SK-N-SH treated with all-trans-retinoic acid at 6 μM for 48 hours (cell line): ENCODE measurements around the gene QRICH2.

Experiments
- ATAC-seq: fragments of 200-7000 bp; cut with Tn5 transposase; 3 replicates; pipeline ENCODE4 v1.9.1; 2020; ENCODE audit warnings: mild to moderate bottlenecking, moderate library complexity
- ARNTL ChIP-seq: fragments of 450-650 bp; formaldehyde crosslinking; IDR thresholded peaks from 2 replicates; pipeline ENCODE4 v1.5.0; 2020; ENCODE audit warnings: low read depth, mild to moderate bottlenecking, moderate library complexity, borderline replicate concordance
- BACH2 ChIP-seq: fragments of 250-450 bp; sonication (Bioruptor Pico); IDR thresholded peaks from 2 replicates; pipeline ENCODE4 v1.9.0; 2021; ENCODE audit warnings: mild to moderate bottlenecking, borderline replicate concordance
- CSDC2 ChIP-seq: fragments of 250-450 bp; sonication (Bioruptor Pico); IDR thresholded peaks from 2 replicates; pipeline ENCODE4 v1.5.0; 2020; ENCODE audit warnings: mild to moderate bottlenecking, moderate library complexity
- ESRRG ChIP-seq: fragments of 250-450 bp; sonication (Bioruptor Pico); IDR thresholded peaks from 2 replicates; pipeline ENCODE4 v1.6.1; 2021; ENCODE audit warnings: mild to moderate bottlenecking
- GLIS3 ChIP-seq: fragments of 250-450 bp; sonication (Bioruptor Pico); IDR thresholded peaks from 2 replicates; pipeline ENCODE4 v1.5.0; 2020; ENCODE audit warnings: mild to moderate bottlenecking, moderate library complexity
- ISL1 ChIP-seq: fragments of 250-450 bp; sonication (Bioruptor Pico); IDR thresholded peaks from 2 replicates; pipeline ENCODE4 v2.1.2; 2022; ENCODE audit warnings: mild to moderate bottlenecking, moderate library complexity
- PATZ1 ChIP-seq: fragments of 250-450 bp; sonication (Bioruptor Pico); IDR thresholded peaks from 2 replicates; pipeline ENCODE4 v1.8.0; 2020; ENCODE audit warnings: mild to moderate bottlenecking, moderate library complexity, borderline replicate concordance
- PPARA ChIP-seq: fragments of 250-450 bp; sonication (Bioruptor Pico); IDR thresholded peaks from 2 replicates; pipeline ENCODE4 v1.5.0; 2020; ENCODE audit warnings: mild to moderate bottlenecking, borderline replicate concordance
- RARB ChIP-seq: fragments of 250-450 bp; sonication (Bioruptor Pico); IDR thresholded peaks from 2 replicates; pipeline ENCODE4 v1.8.0; 2021; ENCODE audit warnings: mild to moderate bottlenecking, moderate library complexity
- SNAI2 ChIP-seq: fragments of 250-450 bp; sonication (Bioruptor Pico); IDR thresholded peaks from 2 replicates; pipeline ENCODE4 v1.5.0; 2020; ENCODE audit warnings: mild to moderate bottlenecking, moderate library complexity
- TCF4 ChIP-seq: fragments of 250-450 bp; sonication (Bioruptor Pico); IDR thresholded peaks from 2 replicates; pipeline ENCODE4 v1.8.0; 2021; ENCODE audit warnings: mild to moderate bottlenecking, moderate library complexity, borderline replicate concordance
- TOX ChIP-seq: fragments of 250-450 bp; sonication (Bioruptor Pico); IDR thresholded peaks from 2 replicates; pipeline ENCODE4 v1.8.0; 2021; ENCODE audit warnings: mild to moderate bottlenecking, moderate library complexity, borderline replicate concordance
- TSHZ2 ChIP-seq: fragments of 250-450 bp; sonication (Bioruptor Pico); IDR thresholded peaks from 2 replicates; pipeline ENCODE4 v1.5.0; 2020; ENCODE audit warnings: mild to moderate bottlenecking, moderate library complexity
- ZC3H10 ChIP-seq: fragments of 250-450 bp; sonication (Bioruptor Pico); IDR thresholded peaks from 2 replicates; pipeline ENCODE4 v1.5.1; 2021; ENCODE audit warnings: mild to moderate bottlenecking, moderate library complexity
- ZFP3 ChIP-seq: fragments of 250-450 bp; sonication (Bioruptor Pico); IDR thresholded peaks from 2 replicates; pipeline ENCODE4 v1.5.0; 2020; ENCODE audit warnings: mild to moderate bottlenecking, moderate library complexity
- ZFP30 ChIP-seq: fragments of 450-650 bp; formaldehyde crosslinking; IDR thresholded peaks from 2 replicates; pipeline ENCODE4 v1.5.0; 2022; ENCODE audit warnings: mild to moderate bottlenecking, moderate library complexity
- ZNF565 ChIP-seq: fragments of 450-650 bp; formaldehyde crosslinking; conservative IDR thresholded peaks from 2 replicates; pipeline ENCODE4 v1.5.0; 2020; ENCODE audit warnings: low read depth, mild to moderate bottlenecking, moderate library complexity
- ZNF70 ChIP-seq: fragments of 450-650 bp; formaldehyde crosslinking; IDR thresholded peaks from 2 replicates; pipeline ENCODE4 v1.5.0; 2020; ENCODE audit warnings: mild to moderate bottlenecking, moderate library complexity
- ZNF8 ChIP-seq: fragments of 450-650 bp; formaldehyde crosslinking; IDR thresholded peaks from 2 replicates; pipeline ENCODE4 v1.5.0; 2020; ENCODE audit warnings: mild to moderate bottlenecking, moderate library complexity
- TF ChIP-seq, protein P1 (sequence below): fragments of 250-450 bp; sonication (Bioruptor Pico); IDR thresholded peaks from 2 replicates; pipeline ENCODE4 v1.5.1; 2020; ENCODE audit warnings: low read depth, mild to moderate bottlenecking, moderate library complexity

The QRICH2 gene

GRCh38 chr17:76296186-76296585, 11.9 kb downstream of the QRICH2 start:
- no peak for ATAC-seq
- TF ChIP-seq ESRRG (CRISPR knock-in tag) (no peak), ZC3H10 (CRISPR knock-in tag) (no peak), TCF4 (CRISPR knock-in tag) (no peak), ZNF8 (CRISPR knock-in tag) (no peak), ZNF565 (no peak), GLIS3 (no peak), CSDC2 (CRISPR knock-in tag) (no peak), SNAI2 (CRISPR knock-in tag) (no peak), TSHZ2 (CRISPR knock-in tag) (no peak), ZFP3 (CRISPR knock-in tag) (no peak), BACH2 (CRISPR knock-in tag) (no peak), ARNTL (CRISPR knock-in tag) (no peak), ISL1 (CRISPR knock-in tag) (no peak)
- TF ChIP-seq, all 23 proteins: peak for 0

DNA sequence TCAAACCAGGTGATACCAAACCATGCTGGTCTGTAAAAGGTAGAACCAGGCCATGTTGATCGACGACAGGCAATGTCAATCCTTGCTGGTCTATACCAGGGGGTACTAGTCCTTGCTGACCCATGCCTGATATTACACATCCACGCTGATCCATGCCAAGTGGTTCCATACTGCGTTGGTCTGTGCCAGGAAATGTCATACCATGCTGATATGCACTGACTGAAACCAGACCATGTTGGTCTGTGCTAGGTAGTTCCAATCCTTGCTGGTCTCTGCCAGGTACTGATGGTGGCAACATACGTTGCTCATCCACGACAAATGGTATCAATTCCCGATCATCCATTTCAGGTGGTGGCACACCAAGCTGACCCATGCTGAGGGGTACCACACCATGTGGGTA, 15.0 kb downstream of the QRICH2 start:
- ATAC-seq = no peak
- TF ChIP-seq BACH2 (CRISPR knock-in tag) (no peak), ZC3H10 (CRISPR knock-in tag) (no peak), SNAI2 (CRISPR knock-in tag) (no peak)

DNA sequence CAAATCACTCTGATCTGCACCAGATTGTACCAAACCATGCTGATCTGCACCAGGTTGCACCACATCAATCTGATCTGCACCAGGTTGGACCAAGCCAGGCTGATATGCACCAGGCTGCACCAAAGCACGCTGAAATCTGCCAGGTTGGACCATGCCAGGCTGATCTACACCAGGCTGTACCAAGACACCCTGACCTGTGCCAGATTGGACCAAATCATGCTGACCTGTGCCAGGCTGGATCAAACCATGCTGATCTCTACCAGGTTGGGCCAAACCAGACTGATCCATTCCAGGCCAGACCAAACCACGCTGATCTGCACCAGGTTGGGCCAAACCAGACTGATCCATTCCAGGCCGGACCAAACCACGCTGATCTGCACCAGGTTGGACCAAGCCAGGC, 15.5 kb downstream of the QRICH2 start:
- TF ChIP-seq TSHZ2 (CRISPR knock-in tag) (no peak), ARNTL (CRISPR knock-in tag) (no peak), ZNF565 (no peak), TOX (CRISPR knock-in tag) (no peak), ZNF8 (CRISPR knock-in tag) (no peak), ISL1 (CRISPR knock-in tag) (no peak), GLIS3 (no peak), ESRRG (CRISPR knock-in tag) (no peak), PPARA (CRISPR knock-in tag) (no peak), PATZ1 (no peak), SNAI2 (CRISPR knock-in tag) (no peak), ZFP3 (CRISPR knock-in tag) (no peak)
- TF ChIP-seq, protein P1, sequence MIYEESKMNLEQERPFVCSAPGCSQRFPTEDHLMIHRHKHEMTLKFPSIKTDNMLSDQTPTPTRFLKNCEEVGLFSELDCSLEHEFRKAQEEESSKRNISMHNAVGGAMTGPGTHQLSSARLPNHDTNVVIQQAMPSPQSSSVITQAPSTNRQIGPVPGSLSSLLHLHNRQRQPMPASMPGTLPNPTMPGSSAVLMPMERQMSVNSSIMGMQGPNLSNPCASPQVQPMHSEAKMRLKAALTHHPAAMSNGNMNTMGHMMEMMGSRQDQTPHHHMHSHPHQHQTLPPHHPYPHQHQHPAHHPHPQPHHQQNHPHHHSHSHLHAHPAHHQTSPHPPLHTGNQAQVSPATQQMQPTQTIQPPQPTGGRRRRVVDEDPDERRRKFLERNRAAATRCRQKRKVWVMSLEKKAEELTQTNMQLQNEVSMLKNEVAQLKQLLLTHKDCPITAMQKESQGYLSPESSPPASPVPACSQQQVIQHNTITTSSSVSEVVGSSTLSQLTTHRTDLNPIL (CRISPR knock-in tag) = no peak

DNA sequence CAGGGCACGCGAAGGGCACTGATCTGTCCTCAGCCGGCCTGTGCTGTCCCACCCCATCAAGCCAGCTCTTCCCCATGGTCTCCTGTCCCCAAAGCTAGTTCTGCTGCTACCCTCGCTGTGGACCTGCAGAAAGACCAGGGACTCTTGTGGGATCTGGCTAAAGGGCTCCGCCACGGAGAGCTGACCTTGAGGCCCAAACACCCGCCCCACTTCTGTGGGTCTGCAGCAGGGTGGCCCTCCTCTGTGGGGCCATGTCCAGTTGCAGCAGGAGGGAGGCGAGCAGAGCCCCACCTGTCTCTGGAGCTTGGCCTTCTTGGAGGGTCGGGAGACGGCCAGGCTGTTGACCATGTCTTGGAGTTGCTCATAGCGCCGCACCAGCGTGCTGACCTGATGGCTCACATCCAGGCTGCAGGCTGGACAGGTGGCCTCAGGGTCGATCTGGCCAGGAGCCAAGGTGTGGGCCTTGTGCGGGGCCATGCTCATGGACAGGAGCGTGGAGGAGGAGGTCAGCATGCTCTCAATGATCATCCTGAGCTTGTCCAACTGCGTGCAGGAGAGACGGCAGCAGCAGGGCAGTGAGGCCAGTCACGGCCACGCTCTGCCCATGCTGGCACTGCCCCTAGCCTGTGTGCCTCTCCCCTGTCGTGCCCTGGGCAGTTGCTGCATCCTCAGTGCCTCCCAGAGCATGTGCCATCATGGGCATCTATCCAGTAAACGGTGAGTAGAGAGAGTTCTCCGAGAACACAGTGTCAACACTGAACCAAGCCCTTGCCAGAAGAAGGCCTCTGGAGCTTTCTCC, 26.3 kb downstream of the QRICH2 start:
- no peak for ATAC-seq
- TF ChIP-seq BACH2 (CRISPR knock-in tag) (no peak), ZNF70 (CRISPR knock-in tag) (no peak), ZFP30 (CRISPR knock-in tag) (no peak), RARB (no peak), ZNF565 (no peak), CSDC2 (CRISPR knock-in tag) (no peak), ISL1 (CRISPR knock-in tag) (no peak), ZNF8 (CRISPR knock-in tag) (no peak)

More for the DNA sequence above, 15.5 kb downstream of the QRICH2 start:
- ATAC-seq = no peak
